Activated T-cell treated with anti-CD3 and anti-CD28 coated beads for 4 hours (primary cell): ENCODE results near the gene MYO18A.

Experiments used
- DNase-seq: peaks from one replicate; pipeline ENCODE4 v3.0.0-alpha.2; 2020

The MYO18A gene

GRCh38 chr17:29073520-29073919, 106.7 kb downstream of the MYO18A start:
- no peak for DNase-seq

- no peak for DNase-seq
Measured at GRCh38 chr17:29073045-29073444, 107.2 kb downstream of the MYO18A start.

DNA sequence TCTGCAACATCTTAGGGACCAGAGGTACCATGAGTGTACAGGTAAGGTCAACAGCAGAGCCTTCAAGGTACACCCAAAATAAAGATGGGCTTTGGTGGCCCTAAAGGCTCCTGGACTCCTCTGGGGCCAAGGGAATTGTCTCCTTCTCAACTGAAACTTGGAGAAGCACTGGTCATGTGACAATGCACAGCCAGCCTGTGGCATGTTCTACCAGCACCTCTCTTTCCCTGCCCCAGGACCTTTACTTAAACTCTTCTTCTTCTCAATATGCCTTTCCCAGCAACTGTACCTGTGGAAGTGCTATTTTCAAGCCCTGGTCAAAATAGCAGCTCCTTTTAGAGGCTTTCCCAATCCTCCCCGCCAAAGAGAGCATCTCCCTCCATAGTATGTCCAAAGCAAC, 108.9 kb downstream of the MYO18A start:
- DNase-seq = no peak

DNA sequence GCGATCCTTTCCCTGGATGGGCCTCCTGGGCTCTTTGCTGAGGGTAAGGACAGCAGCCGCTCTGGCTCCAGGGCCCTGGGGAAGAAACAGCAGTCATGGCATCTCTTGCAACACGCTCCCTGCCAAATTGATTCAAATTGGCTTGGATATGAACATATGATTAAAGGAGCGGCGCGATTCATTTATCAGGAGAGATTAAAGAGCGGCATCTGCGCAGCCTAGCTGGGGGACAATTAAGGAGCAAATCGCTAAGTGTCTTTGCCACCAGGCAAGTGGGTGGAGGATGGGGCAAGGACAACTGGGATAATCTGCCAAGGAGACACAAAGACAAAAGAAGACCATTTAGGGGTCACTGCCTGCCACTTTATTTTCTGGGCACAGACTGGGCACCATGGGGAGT, 109.4 kb downstream of the MYO18A start:
- DNase-seq = no peak

GRCh38 chr17:29070308-29070707, 109.9 kb downstream of the MYO18A start:
- DNase-seq = no peak

DNA sequence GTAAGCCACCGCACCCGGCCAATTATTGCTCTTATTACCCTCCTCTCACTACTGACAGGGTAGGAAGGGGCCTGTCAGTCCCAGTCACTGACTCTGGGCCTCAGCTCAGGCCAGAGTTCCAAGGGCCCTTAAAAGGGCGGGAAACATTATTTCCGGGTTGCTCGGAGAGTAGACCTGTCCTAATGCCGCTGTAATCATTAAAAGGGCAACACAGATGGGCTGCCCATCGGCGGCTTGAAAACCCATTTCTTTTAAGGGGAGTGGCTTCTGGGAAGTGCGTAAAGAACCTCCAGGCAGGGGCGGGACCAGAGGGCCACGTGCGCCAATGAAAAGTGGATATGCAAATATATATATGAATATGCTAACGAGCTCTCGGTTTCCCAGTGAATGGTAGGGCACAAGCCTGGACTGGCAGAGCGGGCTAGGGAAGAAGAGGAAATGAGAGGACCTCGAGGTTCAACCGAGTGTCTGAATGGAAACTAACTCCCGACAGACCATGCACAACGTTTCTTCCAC, 110.6 kb downstream of the MYO18A start:
- DNase-seq = no peak

DNA sequence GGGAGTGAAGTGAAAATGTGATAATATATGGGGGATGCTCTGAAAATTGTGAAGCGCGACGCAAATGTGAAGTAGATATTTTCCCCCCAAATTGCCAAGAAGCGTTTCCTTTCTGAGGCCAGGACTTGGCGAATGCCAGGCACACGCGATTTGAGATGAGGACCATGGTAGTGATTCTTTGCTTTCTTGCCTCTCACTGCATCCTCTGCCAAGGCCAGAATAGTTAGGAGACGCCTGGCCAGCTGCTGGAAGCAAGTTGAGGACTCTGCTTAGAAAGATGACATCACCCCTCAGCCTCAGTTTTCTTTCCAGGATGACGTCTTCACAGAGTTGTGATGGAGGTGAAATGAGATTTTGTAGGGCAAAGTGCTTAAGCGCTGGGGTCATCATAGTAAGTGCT, 111.4 kb downstream of the MYO18A start:
- DNase-seq = no peak

DNA sequence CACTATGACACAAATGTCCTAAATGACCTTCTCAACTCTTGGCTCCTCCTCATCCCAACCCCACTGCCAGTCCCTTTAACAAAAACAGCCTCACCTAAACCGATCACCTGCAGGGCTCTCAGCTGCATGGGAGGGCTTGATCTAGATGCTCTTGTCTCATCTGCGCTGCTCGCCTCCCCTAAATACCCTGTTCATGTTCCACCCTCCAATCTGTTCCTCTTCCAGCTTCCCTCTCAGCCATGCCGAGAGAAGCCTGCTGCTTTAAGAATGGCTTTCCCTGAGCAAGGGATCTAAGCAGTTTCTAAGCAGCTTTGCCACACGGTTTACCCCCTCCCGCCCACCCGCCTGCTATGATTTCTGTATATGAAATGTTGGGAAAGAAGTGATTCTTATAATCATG, 113.6 kb downstream of the MYO18A start:
- DNase-seq = no peak

DNA sequence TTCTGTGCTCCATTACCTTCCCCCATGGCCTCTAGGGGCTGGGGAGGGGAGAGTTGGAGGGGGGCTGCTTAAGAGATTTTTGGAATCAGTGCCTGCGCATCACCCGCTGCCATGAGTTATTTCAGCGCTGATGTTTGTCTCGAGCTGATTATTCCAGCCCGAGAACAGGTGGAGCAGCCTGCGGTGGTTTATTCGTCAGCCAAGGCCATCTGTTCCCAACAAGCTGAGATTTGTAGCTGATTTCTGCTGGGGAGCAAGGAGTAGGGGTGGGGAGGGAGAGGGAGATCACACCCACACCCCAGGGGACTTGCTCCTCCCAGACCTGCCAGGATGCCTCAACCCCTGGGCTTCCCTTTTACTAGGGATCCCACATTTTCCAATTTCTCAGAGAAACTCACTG, 114.2 kb downstream of the MYO18A start:
- no peak for DNase-seq

DNA sequence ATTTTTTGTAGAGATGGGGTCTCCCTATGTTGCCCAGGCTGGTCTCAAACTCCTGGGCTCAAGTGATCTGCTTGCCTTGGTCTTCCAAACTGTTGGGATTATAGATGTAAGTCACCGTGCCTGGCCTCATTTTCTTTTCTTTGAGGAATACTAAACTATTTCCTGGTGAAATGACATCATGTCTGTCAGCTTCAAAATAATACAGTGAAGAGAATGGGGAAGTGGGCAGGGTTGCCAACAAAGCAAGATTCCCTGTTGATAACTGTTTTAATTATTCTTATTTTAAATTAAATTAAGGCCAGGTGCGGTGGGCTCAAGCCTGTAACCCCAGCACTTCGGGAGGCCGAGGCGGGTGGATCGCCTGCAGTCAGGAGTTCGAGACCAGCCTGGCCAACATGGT, 116.2 kb downstream of the MYO18A start:
- no peak for DNase-seq

GRCh38 chr17:29062215-29062614, 118.0 kb downstream of the MYO18A start:
- no peak for DNase-seq

GRCh38 chr17:29061036-29061435, 119.2 kb downstream of the MYO18A start:
- no peak for DNase-seq

DNA sequence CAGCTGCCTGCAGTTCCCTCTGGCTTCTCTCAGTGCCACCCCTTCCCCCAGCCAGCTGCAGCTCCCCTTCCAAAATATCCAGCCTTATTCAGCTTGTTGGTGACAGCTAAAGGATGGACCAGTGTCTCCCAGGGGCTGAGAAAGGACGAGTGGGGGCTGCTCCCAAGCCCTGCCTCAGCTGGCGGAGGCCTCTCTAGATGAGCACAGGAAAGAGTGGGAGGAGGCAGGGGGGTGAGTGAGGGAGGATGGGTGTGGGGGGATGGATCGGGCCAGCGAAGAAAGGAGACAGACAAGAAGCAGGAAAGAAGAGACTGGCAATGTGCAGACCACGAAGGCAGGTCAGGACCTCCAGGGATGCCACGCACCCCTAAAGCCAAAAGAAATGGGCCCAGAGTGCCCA, 119.7 kb downstream of the MYO18A start:
- no peak for DNase-seq

- no peak for DNase-seq
Measured at GRCh38 chr17:29059281-29059680, 120.9 kb downstream of the MYO18A start.

DNA sequence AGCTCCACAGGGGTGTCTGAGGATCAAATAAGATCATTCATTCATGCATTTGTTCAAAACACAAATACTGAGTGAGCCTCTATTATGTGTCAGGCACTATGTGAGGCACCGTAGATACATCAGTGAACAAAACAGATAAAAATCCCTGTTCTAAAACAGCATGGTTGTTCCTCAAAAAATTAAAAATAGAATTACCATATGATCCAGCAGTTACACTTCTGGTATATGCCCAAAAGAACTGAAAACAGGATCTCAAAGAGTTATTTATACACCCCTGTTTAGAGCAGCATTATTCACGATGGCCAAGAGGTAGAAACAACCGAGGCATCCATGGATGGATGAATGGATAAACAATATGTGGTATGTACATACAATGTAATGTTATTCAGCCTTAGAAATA, 121.8 kb downstream of the MYO18A start:
- DNase-seq = no peak

DNA sequence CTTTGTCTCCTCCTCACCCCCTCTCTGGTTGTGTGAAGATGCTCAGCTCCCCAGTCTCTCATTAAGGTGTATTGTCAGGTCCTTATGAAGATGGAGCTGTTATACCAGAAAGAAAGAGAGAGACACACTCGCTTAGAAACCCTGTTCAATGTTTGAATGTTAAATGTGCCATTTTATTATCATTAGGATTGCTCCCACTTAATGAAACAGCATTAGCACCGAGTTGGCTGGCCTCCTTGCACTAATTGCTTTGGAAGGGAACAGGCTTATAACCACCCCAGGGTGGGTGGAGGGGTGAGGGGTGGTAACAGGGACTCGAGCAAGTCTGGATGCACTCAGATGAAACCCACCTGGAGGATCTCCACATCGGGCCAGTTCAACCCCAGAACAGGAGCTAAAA, 122.8 kb downstream of the MYO18A start:
- no peak for DNase-seq

DNA sequence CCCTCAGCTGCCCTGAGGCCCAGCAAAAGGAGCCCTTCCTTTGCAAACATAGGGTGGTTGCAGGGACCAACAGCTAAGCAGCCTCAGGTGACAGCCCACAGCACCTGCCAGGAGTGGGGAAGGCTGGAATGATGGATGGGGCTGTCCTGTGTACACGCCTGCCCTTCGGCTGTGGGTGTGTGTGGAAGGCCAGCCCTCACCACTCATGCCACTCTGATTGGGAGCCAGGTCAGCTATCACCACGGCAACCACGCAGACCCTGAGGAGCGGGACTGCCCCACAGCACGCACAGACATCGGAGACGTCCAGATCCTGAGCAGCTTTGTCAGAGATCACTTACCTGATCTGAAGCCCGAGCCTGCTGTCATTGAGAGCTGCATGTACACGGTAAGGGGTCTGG, 125.4 kb downstream of the MYO18A start:
- no peak for DNase-seq

DNA sequence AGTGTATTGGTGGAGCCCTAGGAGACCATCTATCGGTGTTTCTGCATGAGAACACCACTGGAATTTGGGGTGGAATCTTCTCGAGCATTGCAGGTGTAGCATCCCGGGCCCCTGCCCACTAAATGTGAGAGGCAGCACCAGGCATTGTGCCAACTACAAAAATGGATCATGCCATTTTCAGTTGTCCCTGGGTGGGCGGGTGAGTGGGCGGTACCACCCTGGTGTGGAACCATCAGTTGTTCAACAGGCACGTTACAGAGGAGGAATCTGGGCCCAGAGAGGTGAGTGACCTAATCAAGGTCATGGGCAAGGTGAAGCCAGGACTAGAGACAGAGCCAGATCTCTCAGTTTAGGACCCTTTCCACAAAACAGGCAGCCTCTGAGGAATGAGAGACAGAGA, 128.5 kb downstream of the MYO18A start:
- no peak for DNase-seq

- no peak for DNase-seq
Measured at GRCh38 chr17:29051194-29051593, 129.0 kb downstream of the MYO18A start.

DNA sequence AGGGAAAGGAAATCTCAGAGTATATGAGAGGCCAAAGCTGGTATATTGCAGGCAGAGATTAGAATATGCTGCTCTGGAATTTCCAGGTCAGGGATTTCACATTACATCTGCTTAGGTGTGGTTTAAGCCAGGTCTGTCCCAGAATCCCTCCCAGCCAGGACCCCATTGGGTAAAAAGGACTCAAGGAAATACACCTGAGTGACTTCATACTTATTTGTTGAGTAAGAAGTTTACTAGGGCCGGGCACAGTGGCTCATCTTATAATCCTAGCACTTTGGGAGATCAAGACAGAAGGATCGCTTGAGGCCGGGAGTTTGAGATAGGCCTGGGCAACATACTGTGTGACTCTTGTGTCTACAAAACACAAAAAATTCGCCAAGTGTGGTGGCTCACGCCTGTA, 130.0 kb downstream of the MYO18A start:
- DNase-seq = no peak

- DNase-seq = no peak
Measured at GRCh38 chr17:29049541-29050145, 130.6 kb downstream of the MYO18A start.

- no peak for DNase-seq
Measured at GRCh38 chr17:29048440-29049368, 131.5 kb downstream of the MYO18A start.

GRCh38 chr17:29046473-29046839, 133.7 kb downstream of the MYO18A start:
- no peak for DNase-seq

DNA sequence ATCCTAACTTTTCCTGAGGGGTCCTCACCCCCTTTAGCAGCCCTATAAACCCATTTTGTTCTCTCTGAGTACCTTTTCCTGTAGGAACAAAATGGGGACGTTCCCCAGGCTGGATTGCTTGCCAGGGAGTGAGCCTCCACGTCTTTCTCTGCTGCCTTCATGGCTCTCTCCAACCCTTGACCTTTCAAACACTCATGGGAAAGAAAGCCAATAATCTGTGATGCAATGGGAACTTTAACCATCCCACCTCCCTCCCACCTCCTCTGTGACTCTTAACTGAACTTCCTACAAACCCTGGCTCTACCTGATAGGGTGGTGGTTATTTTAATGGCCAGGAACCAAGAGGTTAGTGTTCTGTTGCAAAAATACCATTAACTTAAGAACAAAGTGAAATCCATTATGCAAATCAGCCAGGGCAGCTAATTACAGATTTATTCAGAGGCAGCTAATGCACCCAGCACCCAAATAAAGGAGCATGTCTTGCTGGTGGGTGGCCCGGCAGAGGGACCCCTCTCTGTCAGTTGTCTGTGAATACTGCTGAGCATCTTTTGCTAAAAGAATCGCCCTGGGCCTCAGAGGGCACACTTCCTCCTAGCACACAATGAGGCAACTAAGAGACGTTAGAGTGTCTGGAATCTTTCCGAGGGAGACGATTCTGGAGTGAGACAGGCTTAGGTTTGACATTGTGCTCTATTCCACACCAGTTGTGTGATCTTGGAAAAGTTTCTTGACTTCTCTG, 134.3 kb downstream of the MYO18A start:
- DNase-seq = no peak
